SK-N-SH (cell line): Measurements from ENCODE around the gene KCTD11. TPM values are rescaled to one million over a fixed set of nuclear protein-coding genes. Genes with fewer than 3 reads are reported as not detected.

ENCODE experiments used
- CTCF ChIA-PET: fragments of 300-600, 350-600 bp; formaldehyde crosslinking; extraction: SDS; loops from one replicate; lab custom pipeline; 2021; lab: Yijun Ruan, JAX
- POLR2A ChIA-PET: fragments of 350-600 bp; sonication (Branson Sonifier 250); formaldehyde crosslinking; extraction: SDS; loops from one replicate; lab custom pipeline; 2020; ENCODE audit warnings: antibody characterized with exemption, inconsistent platforms; lab: Yijun Ruan, JAX
- DNase-seq: peaks from one replicate; pipeline ENCODE4 v3.0.0; 2012
- H2AFZ ChIP-seq: fragments of 200-600 bp; sonication (generic); 2 replicates; pipeline ENCODE4 v1.8.1; 2016; ENCODE audit warnings: antibody characterized with exemption, mild to moderate bottlenecking, low read depth
- H3F3A ChIP-seq: fragments of 200-600 bp; sonication (generic); replicated peaks from 2 replicates; pipeline ENCODE3; 2016; ENCODE audit warnings: antibody characterized with exemption, mild to moderate bottlenecking; ENCODE audit not compliant: insufficient read depth
- H3K27ac ChIP-seq, 2 experiments: fragments of 200-500 bp in 1 of 2; fragments of 200-600 bp in 1 of 2; sonication (Bioruptor generic) in 1 of 2; sonication (generic), shearing (Covaris generic) in 1 of 2; 2 replicates each; pipeline versions ENCODE4 v1.5.1 to v1.6.1; 2014 to 2016; ENCODE audit warnings: low read depth in 2 of 2, inconsistent platforms in 1 of 2, low read length in 1 of 2, mild to moderate bottlenecking in 1 of 2, mixed read lengths in 1 of 2
- H3K27me3 ChIP-seq: fragments of 200-600 bp; sonication (generic), shearing (Covaris generic); 2 replicates; pipeline ENCODE4 v1.6.1; 2016; ENCODE audit warnings: mixed run types; ENCODE audit not compliant: insufficient read depth
- H3K36me3 ChIP-seq, 2 experiments: fragments of 200-500 bp in 1 of 2; fragments of 200-600 bp in 1 of 2; sonication (Bioruptor generic) in 1 of 2; sonication (generic) in 1 of 2; replicated peaks in 1 of 2; 2 replicates each; pipeline versions ENCODE3 to v1.5.1; 2014 to 2016; ENCODE audit warnings: low read length in 1 of 2, mild to moderate bottlenecking in 1 of 2; ENCODE audit not compliant: insufficient read depth in 2 of 2, control insufficient read depth in 1 of 2
- H3K4me1 ChIP-seq, 2 experiments: fragments of 200-500 bp in 1 of 2; fragments of 200-600 bp in 1 of 2; sonication (Bioruptor generic) in 1 of 2; sonication (generic), shearing (Covaris generic) in 1 of 2; 2 replicates each; pipeline versions ENCODE4 v1.5.1 to v1.6.1; 2014 to 2016; ENCODE audit warnings: low read depth in 1 of 2, low read length in 1 of 2, mixed run types in 1 of 2; ENCODE audit not compliant: insufficient read depth in 2 of 2, control insufficient read depth in 1 of 2
- H3K4me2 ChIP-seq: fragments of 200-600 bp; sonication (generic), shearing (Covaris generic); 2 replicates; pipeline ENCODE4 v1.6.1; 2017; ENCODE audit warnings: mixed run types
- H3K4me3 ChIP-seq, 2 experiments: fragments of 200-500 bp in 1 of 2; fragments of 200-600 bp in 1 of 2; sonication (Bioruptor generic) in 1 of 2; sonication (generic), shearing (Covaris generic) in 1 of 2; 2 replicates each; pipeline versions ENCODE4 v1.5.1 to v1.8.1; 2014 to 2016; ENCODE audit warnings: low read depth in 2 of 2, inconsistent platforms in 1 of 2, low read length in 1 of 2, mild to moderate bottlenecking in 1 of 2, mixed read lengths in 1 of 2, moderate library complexity in 1 of 2
- H3K79me2 ChIP-seq: fragments of 200-600 bp; sonication (generic); 2 replicates; pipeline ENCODE4 v1.8.1; 2017; ENCODE audit warnings: mild to moderate bottlenecking; ENCODE audit not compliant: insufficient read depth
- H3K9ac ChIP-seq: fragments of 200-600 bp; sonication (generic); 2 replicates; pipeline ENCODE4 v1.6.1; 2017; ENCODE audit warnings: mixed run types
- H3K9me2 ChIP-seq: fragments of 200-600 bp; sonication (generic); 2 replicates; pipeline ENCODE4 v1.6.1; 2017; ENCODE audit warnings: mixed run types
- H3K9me3 ChIP-seq: fragments of 200-600 bp; sonication (generic); 2 replicates; pipeline ENCODE4 v1.6.1; 2017; ENCODE audit warnings: mixed run types, mild to moderate bottlenecking, moderate library complexity
- H4K20me1 ChIP-seq: fragments of 200-600 bp; sonication (generic); 2 replicates; pipeline ENCODE4 v1.6.1; 2017; ENCODE audit warnings: mild to moderate bottlenecking, mixed run types; ENCODE audit not compliant: insufficient read depth
- CHD2 ChIP-seq: fragments of 150-350 bp; IDR thresholded peaks from 2 replicates; pipeline ENCODE4 v1.6.1; 2018; ENCODE audit warnings: low read length; ENCODE audit not compliant: partially characterized antibody
- GATA2 ChIP-seq: sonication (generic); formaldehyde crosslinking; IDR thresholded peaks from 2 replicates; pipeline ENCODE4 v1.5.0; 2020; ENCODE audit warnings: mild to moderate bottlenecking, missing genetic modification reagents
- JUND ChIP-seq: IDR thresholded peaks from 2 replicates; pipeline ENCODE4 v1.4.0; 2012
- MEF2A ChIP-seq: IDR thresholded peaks from 2 replicates; pipeline ENCODE4 v1.4.0; 2012; ENCODE audit warnings: low read depth, borderline replicate concordance
- NFIC ChIP-seq: IDR thresholded peaks from 2 replicates; pipeline ENCODE4 v1.4.0; 2012; ENCODE audit warnings: borderline replicate concordance
- POLR2AphosphoS5 ChIP-seq: IDR thresholded peaks from 2 replicates; pipeline ENCODE4 v1.6.1; 2012; ENCODE audit warnings: low read depth, low read length
- RCOR1 ChIP-seq: fragments of 150-350 bp; IDR thresholded peaks from 2 replicates; pipeline ENCODE4 v1.6.1; 2017; ENCODE audit warnings: antibody characterized with exemption, low read length
- RFX5 ChIP-seq: IDR thresholded peaks from 2 replicates; pipeline ENCODE4 v1.6.1; 2012; ENCODE audit warnings: mild to moderate bottlenecking, improper control_type of control experiment, low read length
- RXRA ChIP-seq: IDR thresholded peaks from 2 replicates; pipeline ENCODE4 v1.4.0; 2012; ENCODE audit warnings: low read depth, mild to moderate bottlenecking, borderline replicate concordance
- SIN3A ChIP-seq: IDR thresholded peaks from 2 replicates; pipeline ENCODE4 v1.6.1; 2012; ENCODE audit warnings: low read depth, mild to moderate bottlenecking, low read length, moderate library complexity, borderline replicate concordance
- TAF1 ChIP-seq: IDR thresholded peaks from 2 replicates; pipeline ENCODE4 v1.6.1; 2012; ENCODE audit warnings: low read depth, mild to moderate bottlenecking, low read length, moderate library complexity, borderline replicate concordance
- TCF12 ChIP-seq: IDR thresholded peaks from 2 replicates; pipeline ENCODE4 v1.4.0; 2012
- TEAD4 ChIP-seq: IDR thresholded peaks from 2 replicates; pipeline ENCODE4 v1.4.0; 2012; ENCODE audit warnings: mild to moderate bottlenecking, borderline replicate concordance; ENCODE audit not compliant: insufficient read depth
- YY1 ChIP-seq: IDR thresholded peaks from 2 replicates; pipeline ENCODE4 v1.4.0; 2012; ENCODE audit warnings: low read depth, mild to moderate bottlenecking
- WGBS: methylation state at CpG from one replicate; pipeline ENCODE4 v1.1.6; 2017; ENCODE audit warnings: low lambda C conversion rate; 5-methylcytosine and 5-hydroxymethylcytosine counted together
- polyA plus RNA-seq, 3 experiments: library from polyadenylated mRNA; depleted of rRNA; stranded (reverse); fragments of >200 nt; gene quantifications; 2 replicates each; pipeline ENCODE4 v1.2.3, GENCODE V29; 2012
- TF ChIP-seq, protein P1 (sequence below): IDR thresholded peaks from 2 replicates; pipeline ENCODE4; 2012
- TF ChIP-seq, protein P2 (sequence below): IDR thresholded peaks from 2 replicates; pipeline ENCODE4 v1.4.0; 2012; ENCODE audit warnings: low read depth, borderline replicate concordance

The KCTD11 gene
- polyA plus RNA-seq, 1 of the 3 experiments (the other 2 are of a cell fraction), result 9.5 TPM

DNA sequence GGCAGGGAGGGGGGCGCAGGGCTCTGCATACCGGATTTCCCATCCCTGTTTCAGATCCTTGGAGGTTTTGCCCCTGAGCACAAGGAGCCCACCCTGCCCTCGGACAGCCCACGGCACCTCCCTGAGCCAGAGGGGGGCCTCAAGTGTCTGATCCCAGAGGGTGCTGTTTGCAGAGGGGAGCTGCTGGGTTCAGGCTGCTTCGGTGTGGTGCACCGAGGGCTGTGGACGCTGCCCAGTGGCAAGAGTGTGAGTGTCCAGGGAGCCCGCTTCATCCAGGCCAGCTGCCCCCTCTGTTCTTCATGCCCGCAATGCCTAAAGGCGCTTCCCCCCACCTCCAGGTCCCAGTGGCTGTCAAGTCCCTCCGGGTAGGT is 31.4 kb downstream of the KCTD11 start:
- POLR2A ChIA-PET, result interaction anchor here (1.0 kb wide), 1 partner anchor 68 kb away, joined by 3 read pairs; the partner anchor contains the start of gene GPS2
- peaks cover 8% of the 10 kb centered on the region; the same call in 1 of the 2 replicates for H3K27me3 ChIP-seq

DNA sequence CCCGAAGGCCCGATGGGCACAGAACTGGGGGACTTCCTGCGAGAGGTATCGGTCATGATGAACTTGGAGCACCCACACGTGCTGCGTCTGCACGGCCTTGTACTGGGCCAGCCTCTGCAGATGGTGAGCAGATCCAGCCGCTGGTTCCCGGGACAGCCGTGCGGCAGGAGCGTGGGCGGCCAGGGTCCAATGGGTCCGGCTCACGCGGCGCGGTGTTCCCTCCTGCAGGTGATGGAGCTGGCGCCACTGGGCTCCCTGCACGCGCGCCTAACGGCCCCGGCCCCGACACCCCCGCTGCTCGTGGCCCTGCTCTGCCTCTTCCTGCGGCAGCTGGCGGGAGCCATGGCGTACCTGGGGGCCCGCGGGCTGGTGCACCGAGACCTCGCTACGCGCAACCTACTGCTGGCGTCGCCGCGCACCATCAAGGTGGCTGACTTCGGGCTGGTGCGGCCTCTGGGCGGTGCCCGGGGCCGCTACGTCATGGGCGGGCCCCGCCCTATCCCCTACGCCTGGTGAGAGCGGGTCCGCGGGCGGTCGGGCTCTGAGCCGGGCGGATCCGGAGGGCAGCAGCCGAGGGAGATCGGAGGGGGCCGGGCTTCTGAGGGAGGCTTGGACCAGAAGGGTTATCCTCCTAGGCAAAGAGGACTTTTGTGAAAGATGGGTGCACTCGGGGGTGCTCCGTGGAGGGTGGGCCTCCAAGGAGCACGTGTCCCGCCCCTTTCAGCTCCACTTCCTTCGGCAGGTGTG is 32.0 kb downstream of the KCTD11 start:
- TF ChIP-seq POLR2AphosphoS5 (0 out of 2 replicates have a peak, but pooled peaks have one; percentile 37), YY1 (no peak)
- POLR2A ChIA-PET, result interaction anchor here (1.0 to 1.1 kb wide), 2 partner anchors 69 to 200 kb away, joined by 3 read pairs; partner anchors contain the start of genes GPS2 and MPDU1
- Histone ChIP-seq H3K4me2 (peak overlapping the region; percentile 50), H3K27ac (peak overlapping the region in 1 of 2 experiments; percentile 25; a peak in 1 of 4 replicates), H2AFZ (no peak overlapping the region), H3K27me3 (peaks cover 8% of the 10 kb centered on the region; the same call in 1 of the 2 replicates), H3K9ac (no peak overlapping the region), H3K9me3 (no peaks in the 10 kb centered on the region), H3K4me3 (peak overlapping the region in 1 of 2 experiments; percentile 42; a peak in 2 of 4 replicates), H3K79me2 (no peaks in the 10 kb centered on the region), H4K20me1 (no peaks in the 10 kb centered on the region), H3K36me3 (peaks cover 0 to 4% of the 10 kb centered on the region in 2 experiments), H3K9me2 (no peaks in the 10 kb centered on the region), H3F3A (peaks cover 2% of the 10 kb centered on the region), H3K4me1 (peaks cover 0 to 32% of the 10 kb centered on the region in 2 experiments; a peak in 2 of 4 replicates)
- peak; percentile 95 for DNase-seq
- 34% methylated on average over 35 of the region's 65 CpGs for WGBS
- CTCF ChIA-PET, result interaction anchor here (1.0 to 2.3 kb wide), 4 partner anchors 10 to 177 kb away, joined by 3 to 12 read pairs (median 4); partner anchors contain the start of genes PLSCR3 and SENP3

More for the DNA sequence above, 31.4 kb downstream of the KCTD11 start:
- Histone ChIP-seq H3K4me2 (no peak overlapping the region), H3K36me3 (no peaks in the 10 kb centered on the region), H3K9me3 (no peaks in the 10 kb centered on the region), H3K79me2 (no peaks in the 10 kb centered on the region), H4K20me1 (no peaks in the 10 kb centered on the region), H3K4me3 (peak overlapping the region in 1 of 2 experiments; percentile 42; a peak in 1 of 4 replicates), H3K9me2 (no peaks in the 10 kb centered on the region), H2AFZ (no peak overlapping the region), H3K9ac (no peak overlapping the region), H3K27ac (no peak overlapping the region; a peak in 1 of 4 replicates), H3K4me1 (peaks cover 0 to 32% of the 10 kb centered on the region in 2 experiments; a peak in 2 of 4 replicates), H3F3A (peaks cover 2% of the 10 kb centered on the region)
- CTCF ChIA-PET, result interaction anchor here (0.7 to 2.3 kb wide), 5 partner anchors 10 to 178 kb away, joined by 3 to 12 read pairs (median 6); partner anchors contain the start of genes PLSCR3 and SENP3
- 79% methylated on average over 11 of the region's 11 CpGs for WGBS
- TF ChIP-seq RCOR1 (no peak), JUND (no peak), RXRA (no peak), SIN3A (no peak), GATA2 (CRISPR knock-in tag) (no peak), CHD2 (no peak), MEF2A (no peak), RFX5 (no peak), TCF12 (no peak), TEAD4 (no peak), TAF1 (no peak), NFIC (no peak)
- TF ChIP-seq, protein P1, sequence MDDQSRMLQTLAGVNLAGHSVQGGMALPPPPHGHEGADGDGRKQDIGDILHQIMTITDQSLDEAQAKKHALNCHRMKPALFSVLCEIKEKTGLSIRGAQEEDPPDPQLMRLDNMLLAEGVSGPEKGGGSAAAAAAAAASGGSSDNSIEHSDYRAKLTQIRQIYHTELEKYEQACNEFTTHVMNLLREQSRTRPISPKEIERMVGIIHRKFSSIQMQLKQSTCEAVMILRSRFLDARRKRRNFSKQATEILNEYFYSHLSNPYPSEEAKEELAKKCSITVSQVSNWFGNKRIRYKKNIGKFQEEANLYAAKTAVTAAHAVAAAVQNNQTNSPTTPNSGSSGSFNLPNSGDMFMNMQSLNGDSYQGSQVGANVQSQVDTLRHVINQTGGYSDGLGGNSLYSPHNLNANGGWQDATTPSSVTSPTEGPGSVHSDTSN, result no peak
- TF ChIP-seq, protein P2, sequence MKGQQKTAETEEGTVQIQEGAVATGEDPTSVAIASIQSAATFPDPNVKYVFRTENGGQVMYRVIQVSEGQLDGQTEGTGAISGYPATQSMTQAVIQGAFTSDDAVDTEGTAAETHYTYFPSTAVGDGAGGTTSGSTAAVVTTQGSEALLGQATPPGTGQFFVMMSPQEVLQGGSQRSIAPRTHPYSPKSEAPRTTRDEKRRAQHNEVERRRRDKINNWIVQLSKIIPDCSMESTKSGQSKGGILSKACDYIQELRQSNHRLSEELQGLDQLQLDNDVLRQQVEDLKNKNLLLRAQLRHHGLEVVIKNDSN, result no peak
- no peak for DNase-seq
